Neural cell (in vitro differentiated cells): Measurements from ENCODE around the gene FAM227A. TPM values are rescaled to one million over a fixed set of nuclear protein-coding genes. Genes with fewer than 3 reads are reported as not detected.
"Not testable (repeated sequence)": the region's sequence is repeated elsewhere in the genome, so short reads cannot be mapped to it uniquely, and the experiment has no call there.

Experiments
- H2AFZ ChIP-seq: fragments of 200-600, 300-800 bp; sonication (generic), shearing (Covaris generic); 2 replicates; pipeline ENCODE4 v1.6.0; 2014; ENCODE audit warnings: low read depth, mild to moderate bottlenecking, antibody characterized with exemption, low read length, moderate library complexity
- H3F3A ChIP-seq: fragments of 200-600 bp; shearing (Covaris generic); 2 replicates; pipeline ENCODE4 v1.6.1; 2016; ENCODE audit warnings: mild to moderate bottlenecking, moderate library complexity, mixed read lengths, antibody characterized with exemption, low read length; ENCODE audit not compliant: insufficient read depth, poor library complexity, severe bottlenecking
- H3K27ac ChIP-seq: fragments of 200-600, 300-800 bp; sonication (generic), shearing (Covaris generic); 2 replicates; pipeline ENCODE4 v1.5.1; 2014; ENCODE audit warnings: mild to moderate bottlenecking, low read length, moderate library complexity
- H3K27me3 ChIP-seq: fragments of 300-800, 200-600 bp; sonication (generic), shearing (Covaris generic); 2 replicates; pipeline ENCODE4 v1.6.0; 2014; ENCODE audit warnings: mild to moderate bottlenecking, low read depth, low read length, moderate library complexity; ENCODE audit not compliant: insufficient read depth
- H3K36me3 ChIP-seq: fragments of 300-800, 200-600 bp; sonication (generic), shearing (Covaris generic); 2 replicates; pipeline ENCODE4 v1.5.1; 2014; ENCODE audit warnings: mild to moderate bottlenecking, antibody characterized with exemption, low read length, moderate library complexity; ENCODE audit not compliant: insufficient read depth
- H3K4me2 ChIP-seq: fragments of 300-800, 200-600 bp; sonication (generic), shearing (Covaris generic); 2 replicates; pipeline ENCODE4 v1.6.0; 2014; ENCODE audit warnings: mild to moderate bottlenecking, low read length
- H3K4me3 ChIP-seq: fragments of 300-800, 200-600 bp; sonication (generic), shearing (Covaris generic); 2 replicates; pipeline ENCODE4 v1.5.1; 2014; ENCODE audit warnings: mild to moderate bottlenecking, low read length, moderate library complexity
- H3K79me2 ChIP-seq: fragments of 200-600 bp; shearing (Covaris generic); replicated peaks from 2 replicates; pipeline ENCODE4 v1.6.0; 2014; ENCODE audit warnings: mild to moderate bottlenecking, low read length, moderate library complexity; ENCODE audit not compliant: insufficient read depth
- H3K9ac ChIP-seq: fragments of 300-800, 200-600 bp; sonication (generic), shearing (Covaris generic); 2 replicates; pipeline ENCODE4 v1.6.1; 2016; ENCODE audit warnings: mild to moderate bottlenecking, low read length, mixed read lengths
- H3K9me2 ChIP-seq: fragments of 200-600 bp; shearing (Covaris generic); 2 replicates; pipeline ENCODE4 v1.6.1; 2016; ENCODE audit warnings: mild to moderate bottlenecking, low read length, mixed read lengths; ENCODE audit not compliant: insufficient read depth
- H3K9me3 ChIP-seq: fragments of 200-600, 300-800 bp; sonication (generic), shearing (Covaris generic); 2 replicates; pipeline ENCODE4 v1.6.1; 2016; ENCODE audit warnings: mild to moderate bottlenecking, mixed run types, low read length, moderate library complexity, mixed read lengths
- H4K20me1 ChIP-seq: fragments of 200-600 bp; shearing (Covaris generic); 2 replicates; pipeline ENCODE4 v1.6.1; 2016; ENCODE audit warnings: mild to moderate bottlenecking, mixed run types; ENCODE audit not compliant: insufficient read depth
- CTCF ChIP-seq: fragments of 450-650 bp; IDR thresholded peaks from 2 replicates; pipeline ENCODE4 v1.5.1; 2014; ENCODE audit warnings: antibody characterized with exemption, mild to moderate bottlenecking, moderate library complexity; ENCODE audit not compliant: poor library complexity, severe bottlenecking
- EP300 ChIP-seq: fragments of 450-650 bp; conservative IDR thresholded peaks from 2 replicates; pipeline ENCODE4 v1.6.1; 2014; ENCODE audit warnings: antibody characterized with exemption, mild to moderate bottlenecking, moderate library complexity; ENCODE audit not compliant: poor library complexity, severe bottlenecking
- EZH2 ChIP-seq: fragments of 200-600, 300-800 bp; shearing (Covaris generic), sonication (generic); IDR thresholded peaks from 2 replicates; pipeline ENCODE4 v1.6.1; 2014; ENCODE audit warnings: antibody characterized with exemption, low read length, borderline replicate concordance, mild to moderate bottlenecking; ENCODE audit not compliant: insufficient read depth, poor library complexity, severe bottlenecking
- MXI1 ChIP-seq: fragments of 450-650 bp; conservative IDR thresholded peaks from 2 replicates; pipeline ENCODE4 v1.6.1; 2014; ENCODE audit warnings: antibody characterized with exemption, mild to moderate bottlenecking; ENCODE audit not compliant: poor library complexity, severe bottlenecking
- POLR2AphosphoS5 ChIP-seq: IDR thresholded peaks from 2 replicates; pipeline ENCODE4 v1.6.1; 2012
- RAD21 ChIP-seq: fragments of 450-650 bp; conservative IDR thresholded peaks from 2 replicates; pipeline ENCODE4 v1.6.1; 2014; ENCODE audit warnings: antibody characterized with exemption, mild to moderate bottlenecking, moderate library complexity
- REST ChIP-seq: IDR thresholded peaks from 2 replicates; pipeline ENCODE4 v1.6.1; 2012; ENCODE audit warnings: borderline replicate concordance
- SMC3 ChIP-seq: fragments of 450-650 bp; conservative IDR thresholded peaks from 2 replicates; pipeline ENCODE4 v1.6.1; 2014; ENCODE audit warnings: antibody characterized with exemption, mild to moderate bottlenecking, moderate library complexity; ENCODE audit not compliant: poor library complexity
- TAF1 ChIP-seq: IDR thresholded peaks from 2 replicates; pipeline ENCODE4 v1.6.1; 2012; ENCODE audit warnings: low read depth
- polyA plus RNA-seq: library from polyadenylated mRNA; depleted of rRNA; stranded (reverse); fragments of >200 nt; gene quantifications from 2 replicates; pipeline ENCODE4 v1.2.3, GENCODE V29; 2014

The FAM227A gene
- polyA plus RNA-seq, 1 donor from 2014 or later = 14.0 TPM

GRCh38 chr22:38645430-38645829 is 10.8 kb downstream of the FAM227A start:
- Histone ChIP-seq H3K4me3 (no peak overlapping the region), H3K9me2 (no peaks in the 10 kb centered on the region), H3K27me3 (no peaks in the 10 kb centered on the region), H3K36me3 (peaks cover 4% of the 10 kb centered on the region), H3K79me2 (no peaks in the 10 kb centered on the region), H2AFZ (no peak overlapping the region), H3K4me2 (no peak overlapping the region), H4K20me1 (no peaks in the 10 kb centered on the region), H3K9ac (no peak overlapping the region), H3K27ac (no peak overlapping the region), H3F3A (no peaks in the 10 kb centered on the region), H3K9me3 (no peaks in the 10 kb centered on the region)
- TF ChIP-seq MXI1 (no peak), RAD21 (no peak), SMC3 (no peak), EP300 (no peak), TAF1 (no peak), REST (no peak), CTCF (no peak), POLR2AphosphoS5 (no peak), EZH2 (no peak)

GRCh38 chr22:38644245-38644644 is 11.9 kb downstream of the FAM227A start:
- not testable (repeated sequence) for H2AFZ ChIP-seq, H3K79me2 ChIP-seq, H4K20me1 ChIP-seq, H3K4me2 ChIP-seq, H3K4me3 ChIP-seq, H3K27me3 ChIP-seq, H3K9me3 ChIP-seq, H3K9me2 ChIP-seq, H3K27ac ChIP-seq, H3K9ac ChIP-seq, H3F3A ChIP-seq, H3K36me3 ChIP-seq

- Histone ChIP-seq H3K27ac (no peak overlapping the region), H3K27me3 (no peaks in the 10 kb centered on the region)
- TF ChIP-seq MXI1 (no peak), POLR2AphosphoS5 (no peak), RAD21 (no peak), TAF1 (no peak), EP300 (no peak), EZH2 (no peak), CTCF (no peak), SMC3 (no peak), REST (no peak)
These were observed 14.6 kb downstream of the FAM227A start for GRCh38 chr22:38641476-38642040.

More at GRCh38 chr22:38641476-38642040, 14.6 kb downstream of the FAM227A start:
- Histone ChIP-seq H3F3A (no peaks in the 10 kb centered on the region), H3K36me3 (no peaks in the 10 kb centered on the region), H3K9ac (no peak overlapping the region), H4K20me1 (no peaks in the 10 kb centered on the region), H3K9me2 (no peaks in the 10 kb centered on the region), H3K4me3 (no peak overlapping the region), H2AFZ (no peak overlapping the region), H3K79me2 (no peaks in the 10 kb centered on the region), H3K9me3 (no peaks in the 10 kb centered on the region), H3K4me2 (no peak overlapping the region)
